Esophagus mucosa (tissue), 1 donor: ENCODE measurements around the gene SEMA4A. TPM values are rescaled to one million over a fixed set of nuclear protein-coding genes. Genes with fewer than 3 reads are reported as not detected.
"Not testable (repeated sequence)": the region's sequence is repeated elsewhere in the genome, so short reads cannot be mapped to it uniquely, and the experiment has no call there.

Source experiments
- ATAC-seq: fragments of 200-7000 bp; cut with Tn5 transposase; one replicate; pipeline ENCODE4 v1.9.1; 2020
- total RNA-seq: library from RNA; stranded (reverse); gene quantifications from one replicate; pipeline ENCODE4 v1.2.4, GENCODE V29; 2023
- donor health status: DM: yes; HTN: yes; CAD: no.

SEMA4A gene
- total RNA-seq, 1 donor from 2014 or later = 34.6 TPM

GRCh38 chr1:156119503-156120209, 33.7 kb upstream of the SEMA4A start:
- peak; percentile 6 for ATAC-seq

- ATAC-seq = no peak
These were observed 33.1 kb upstream of the SEMA4A start for GRCh38 chr1:156120318-156120717.

- not testable (repeated sequence) for ATAC-seq
These were observed 32.4 kb upstream of the SEMA4A start for GRCh38 chr1:156121005-156121404.

- ATAC-seq = no peak
These were observed 31.9 kb upstream of the SEMA4A start for GRCh38 chr1:156121457-156121856.

GRCh38 chr1:156122086-156122485, 31.3 kb upstream of the SEMA4A start:
- no peak for ATAC-seq

GRCh38 chr1:156122519-156123355, 30.6 kb upstream of the SEMA4A start:
- ATAC-seq = no peak

GRCh38 chr1:156123356-156124196, 29.8 kb upstream of the SEMA4A start:
- ATAC-seq = peak; percentile 73

GRCh38 chr1:156124557-156125483, 28.6 kb upstream of the SEMA4A start:
- peak; percentile 58 for ATAC-seq

GRCh38 chr1:156125544-156125943, 27.8 kb upstream of the SEMA4A start:
- ATAC-seq = not testable (repeated sequence)

- ATAC-seq = peak; percentile 36
These were observed 27.2 kb upstream of the SEMA4A start for GRCh38 chr1:156126043-156126629.

GRCh38 chr1:156126630-156127534, 26.5 kb upstream of the SEMA4A start:
- peak; percentile 55 for ATAC-seq

- no peak for ATAC-seq
These were observed 25.1 kb upstream of the SEMA4A start for GRCh38 chr1:156128308-156128653.

GRCh38 chr1:156128654-156129597, 24.5 kb upstream of the SEMA4A start:
- ATAC-seq = no peak

- ATAC-seq = peak; percentile 80
These were observed 23.5 kb upstream of the SEMA4A start for GRCh38 chr1:156129687-156130577.

GRCh38 chr1:156130578-156130942, 22.8 kb upstream of the SEMA4A start:
- no peak for ATAC-seq

- ATAC-seq = no peak
These were observed 18.5 kb upstream of the SEMA4A start for GRCh38 chr1:156134716-156135435.
